GM12801 (cell line): ENCODE results near the gene ROBO1.

Experiments
- TF ChIP-seq, protein P1 (sequence below): IDR thresholded peaks from one replicate; pipeline ENCODE4 v1.5.1; 2011; ENCODE audit warnings: control low read depth; ENCODE audit not compliant: insufficient read length; ENCODE audit errors: extremely low read depth

ROBO1 gene

DNA sequence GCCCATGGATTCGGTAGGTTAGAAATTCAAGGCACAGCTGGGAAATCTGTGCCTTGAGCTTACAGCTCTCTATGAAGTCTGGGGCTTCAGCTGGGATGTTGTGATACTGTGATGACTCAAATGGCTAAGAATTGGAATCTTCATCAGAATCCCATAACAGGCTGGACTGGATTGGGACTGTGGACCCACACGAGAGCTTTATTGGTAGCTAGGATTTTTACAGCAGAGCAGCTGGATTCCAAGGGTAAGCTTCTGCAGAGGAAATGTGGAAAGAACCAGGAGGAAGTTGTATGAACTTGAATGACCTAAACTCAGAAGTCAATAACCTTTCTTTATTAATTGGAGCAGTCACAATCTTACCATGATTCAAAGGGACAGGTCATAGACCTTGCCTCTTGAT, 1187.1 kb downstream of the ROBO1 start:
- TF ChIP-seq, protein P1, sequence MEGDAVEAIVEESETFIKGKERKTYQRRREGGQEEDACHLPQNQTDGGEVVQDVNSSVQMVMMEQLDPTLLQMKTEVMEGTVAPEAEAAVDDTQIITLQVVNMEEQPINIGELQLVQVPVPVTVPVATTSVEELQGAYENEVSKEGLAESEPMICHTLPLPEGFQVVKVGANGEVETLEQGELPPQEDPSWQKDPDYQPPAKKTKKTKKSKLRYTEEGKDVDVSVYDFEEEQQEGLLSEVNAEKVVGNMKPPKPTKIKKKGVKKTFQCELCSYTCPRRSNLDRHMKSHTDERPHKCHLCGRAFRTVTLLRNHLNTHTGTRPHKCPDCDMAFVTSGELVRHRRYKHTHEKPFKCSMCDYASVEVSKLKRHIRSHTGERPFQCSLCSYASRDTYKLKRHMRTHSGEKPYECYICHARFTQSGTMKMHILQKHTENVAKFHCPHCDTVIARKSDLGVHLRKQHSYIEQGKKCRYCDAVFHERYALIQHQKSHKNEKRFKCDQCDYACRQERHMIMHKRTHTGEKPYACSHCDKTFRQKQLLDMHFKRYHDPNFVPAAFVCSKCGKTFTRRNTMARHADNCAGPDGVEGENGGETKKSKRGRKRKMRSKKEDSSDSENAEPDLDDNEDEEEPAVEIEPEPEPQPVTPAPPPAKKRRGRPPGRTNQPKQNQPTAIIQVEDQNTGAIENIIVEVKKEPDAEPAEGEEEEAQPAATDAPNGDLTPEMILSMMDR = no peak

- TF ChIP-seq, protein P1 = no peak
Measured at GRCh38 chr3:78571486-78571885, 1196.3 kb downstream of the ROBO1 start.

- TF ChIP-seq, protein P1 = no peak
Measured at GRCh38 chr3:78570496-78570895, 1197.3 kb downstream of the ROBO1 start.

GRCh38 chr3:78569804-78570203, 1198.0 kb downstream of the ROBO1 start:
- TF ChIP-seq, protein P1 = no peak

DNA sequence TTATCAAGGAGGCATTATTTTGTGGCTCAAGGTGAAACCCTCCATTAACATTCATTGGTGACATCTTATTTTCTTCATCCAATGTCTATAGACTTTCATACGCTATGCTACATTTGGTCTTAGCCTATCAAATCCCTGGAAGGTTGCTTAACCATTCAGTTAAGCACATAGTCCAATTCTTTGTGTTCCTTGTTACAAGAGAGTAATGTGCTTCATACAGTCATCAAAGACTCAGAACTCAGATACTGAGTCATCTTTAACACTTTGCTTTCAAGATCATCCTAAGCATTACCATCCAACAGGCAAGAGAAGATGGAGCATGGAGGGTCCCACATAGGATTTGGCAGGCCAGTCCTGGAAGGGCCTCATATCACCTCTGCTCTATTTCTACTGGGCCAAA, 1202.1 kb downstream of the ROBO1 start:
- TF ChIP-seq, protein P1 = no peak

- TF ChIP-seq, protein P1 = no peak
Measured at GRCh38 chr3:78562328-78562727, 1205.5 kb downstream of the ROBO1 start.
